HG03442 (cell line): ENCODE results near the gene RGS14.
A peak's percentile ranks its signal among the peaks of the same experiment; 100 is the strongest.
"Not testable (repeated sequence)": the region's sequence is repeated elsewhere in the genome, so short reads cannot be mapped to it uniquely, and the experiment has no call there.

Experiments used
- ATAC-seq: cut with Tn5 transposase; IDR thresholded peaks from one replicate; pipeline ENCODE4 v1.9.1; 2021; ENCODE audit warnings: mild to moderate bottlenecking, moderate library complexity; ENCODE audit not compliant: unreplicated experiment

Gene RGS14

GRCh38 chr5:177344891-177345290, 12.8 kb upstream of the RGS14 start:
- no peak for ATAC-seq

- no peak for ATAC-seq
Measured at GRCh38 chr5:177346820-177347219, 10.9 kb upstream of the RGS14 start.

- ATAC-seq = no peak
Measured at GRCh38 chr5:177347699-177348098, 10.0 kb upstream of the RGS14 start.

- ATAC-seq = no peak
Measured at GRCh38 chr5:177349362-177349647, 8.4 kb upstream of the RGS14 start.

- ATAC-seq = no peak
Measured at GRCh38 chr5:177349762-177350161, 8.0 kb upstream of the RGS14 start.

- peak; percentile 11 for ATAC-seq
Measured at GRCh38 chr5:177350776-177351391, 6.8 kb upstream of the RGS14 start.

- ATAC-seq = peak; percentile 95
Measured at GRCh38 chr5:177351392-177352329, 6.1 kb upstream of the RGS14 start, which contains the start of gene LMAN2. Gene LMAN2, minus strand, starts transcription at chr5:177351668. Its CDS starts 21 bp downstream, at chr5:177351647.

GRCh38 chr5:177353093-177353492, 4.6 kb upstream of the RGS14 start:
- no peak for ATAC-seq

- ATAC-seq = no peak
Measured at GRCh38 chr5:177354256-177354655, 3.5 kb upstream of the RGS14 start.

- no peak for ATAC-seq
Measured at GRCh38 chr5:177354711-177355110, 3.0 kb upstream of the RGS14 start.

- ATAC-seq = no peak
Measured at GRCh38 chr5:177355162-177355867, 2.4 kb upstream of the RGS14 start.

GRCh38 chr5:177355868-177356168, 1.9 kb upstream of the RGS14 start:
- no peak for ATAC-seq

- no peak for ATAC-seq
Measured at GRCh38 chr5:177356746-177357145, 978 bp upstream of the RGS14 start.

- no peak for ATAC-seq
Measured at GRCh38 chr5:177357146-177357458, 622 bp upstream of the RGS14 start.

GRCh38 chr5:177358370-177358819, 671 bp downstream of the RGS14 start:
- ATAC-seq = no peak

GRCh38 chr5:177359451-177359851, 1.7 kb downstream of the RGS14 start:
- no peak for ATAC-seq

- no peak for ATAC-seq
Measured at GRCh38 chr5:177359860-177360259, 2.1 kb downstream of the RGS14 start.

GRCh38 chr5:177360740-177361139, 3.0 kb downstream of the RGS14 start:
- not testable (repeated sequence) for ATAC-seq

GRCh38 chr5:177361418-177362291, 3.9 kb downstream of the RGS14 start:
- ATAC-seq = no peak

- ATAC-seq = no peak
Measured at GRCh38 chr5:177362292-177362609, 4.5 kb downstream of the RGS14 start.
